HG03103 (cell line): ENCODE data around the gene KLHL29.

Experiments
- ATAC-seq: cut with Tn5 transposase; IDR thresholded peaks from one replicate; pipeline ENCODE4 v1.9.1; 2021; ENCODE audit warnings: low read depth; ENCODE audit not compliant: unreplicated experiment

KLHL29 gene

GRCh38 chr2:23420091-23420839 lies 35.3 kb downstream of the KLHL29 start:
- ATAC-seq, result no peak

GRCh38 chr2:23420840-23421476 lies 36.0 kb downstream of the KLHL29 start:
- no peak for ATAC-seq

GRCh38 chr2:23422089-23423061 lies 37.4 kb downstream of the KLHL29 start:
- ATAC-seq, result no peak

- no peak for ATAC-seq
Observed at GRCh38 chr2:23423062-23423872, 38.3 kb downstream of the KLHL29 start.

GRCh38 chr2:23423873-23424680 lies 39.1 kb downstream of the KLHL29 start:
- no peak for ATAC-seq

- no peak for ATAC-seq
Observed at GRCh38 chr2:23425338-23425871, 40.4 kb downstream of the KLHL29 start.

- ATAC-seq, result no peak
Observed at GRCh38 chr2:23425885-23426262, 40.9 kb downstream of the KLHL29 start.

GRCh38 chr2:23426263-23426905 lies 41.4 kb downstream of the KLHL29 start:
- no peak for ATAC-seq

- no peak for ATAC-seq
Observed at GRCh38 chr2:23427350-23427749, 42.4 kb downstream of the KLHL29 start.

- no peak for ATAC-seq
Observed at GRCh38 chr2:23427976-23428375, 43.0 kb downstream of the KLHL29 start.

- no peak for ATAC-seq
Observed at GRCh38 chr2:23429036-23429435, 44.1 kb downstream of the KLHL29 start.

GRCh38 chr2:23430263-23430662 lies 45.3 kb downstream of the KLHL29 start:
- no peak for ATAC-seq

GRCh38 chr2:23432531-23432930 lies 47.6 kb downstream of the KLHL29 start:
- no peak for ATAC-seq

GRCh38 chr2:23433282-23433681 lies 48.3 kb downstream of the KLHL29 start:
- ATAC-seq, result no peak

GRCh38 chr2:23434721-23435121 lies 49.7 kb downstream of the KLHL29 start:
- no peak for ATAC-seq

- ATAC-seq, result no peak
Observed at GRCh38 chr2:23435250-23436035, 50.5 kb downstream of the KLHL29 start.

- no peak for ATAC-seq
Observed at GRCh38 chr2:23436346-23437098, 51.5 kb downstream of the KLHL29 start.
